ENCODE results near the gene SEZ6.
A peak's percentile ranks its signal among the peaks of the same experiment; 100 is the strongest.

SEZ6 gene

DNA sequence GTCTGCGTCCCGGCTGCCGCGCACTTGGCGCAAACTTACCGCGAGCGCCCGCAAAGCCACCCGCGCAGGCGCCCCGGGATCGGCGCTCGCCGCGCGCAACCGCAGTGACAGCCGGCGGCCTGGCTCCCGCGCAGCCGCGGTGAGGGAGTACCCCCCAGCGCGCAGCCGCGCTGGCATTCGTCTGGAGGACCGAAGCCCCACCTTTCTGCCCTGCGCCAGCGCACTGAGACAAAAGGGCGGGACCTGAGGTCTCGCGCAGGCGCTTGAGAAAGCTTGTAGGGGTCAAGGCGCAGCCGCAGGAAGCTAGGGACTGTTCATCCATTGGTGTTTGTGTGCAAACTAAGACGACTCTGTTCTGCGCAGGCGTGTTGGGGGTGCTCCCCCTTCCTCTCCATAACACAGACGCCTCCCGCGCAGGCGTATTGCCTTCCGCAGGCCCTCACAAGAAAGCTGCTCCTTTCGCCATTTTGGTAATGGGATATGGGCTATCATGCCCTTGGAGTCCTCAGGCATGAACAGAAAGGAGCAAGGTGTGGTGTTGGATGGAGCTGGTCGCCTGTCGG, 54.3 kb downstream of the SEZ6 start, which contains the start of gene PHF12 (continued):
- TF ChIP-seq ZNF394 (tag by site-specific recombination; IDR thresholded peaks at IDR 0.05; ENCODE audit: borderline replicate concordance) (peak; percentile 99), ZBTB26 (tag by site-specific recombination; optimal IDR thresholded peaks at IDR 0.05) (peak; percentile 63), GLIS2 (tag by site-specific recombination; IDR thresholded peaks at IDR 0.05) (0 out of 2 replicates have a peak, but pooled peaks have one; percentile 25), ZNF660 (tag by site-specific recombination; IDR thresholded peaks at IDR 0.05) (0 out of 2 replicates have a peak, but pooled peaks have one; percentile 5), ZBTB8A (tag by site-specific recombination; IDR thresholded peaks at IDR 0.05) (no peak), YY2 (tag by site-specific recombination; IDR thresholded peaks at IDR 0.05) (peak; percentile 71; the same call in 1 of the 2 replicates), ZNF707 (tag by site-specific recombination; IDR thresholded peaks at IDR 0.05) (no peak)

- H3K4me1 ChIP-seq (ENCODE audit: control insufficient read depth, insufficient read depth, low read length) = peaks cover 14% of the 10 kb centered on the region
- CTCF ChIA-PET = interaction anchor here (0.6 to 18.9 kb wide), 13 partner anchors 10 to 617 kb away, joined by 3 to 680 read pairs (median 8); partner anchors contain the start of genes DHRS13 and TLCD1
- POLR2A ChIA-PET = interaction anchor here (0.7 to 3.4 kb wide), 32 partner anchors 12 to 615 kb away, joined by 3 to 76 read pairs (median 5); partner anchors contain the start of genes BLTP2, ERAL1, FAM222B and FLOT2
- H3K27ac ChIP-seq (ENCODE audit: extremely low read depth, low read depth, low read length) = peak overlapping the region; percentile 81
- H3K9me3 ChIP-seq (ENCODE audit: control insufficient read depth, insufficient read depth, low read depth, low read length) = no peaks in the 10 kb centered on the region
- peak overlapping the region; percentile 87 for H3K4me3 ChIP-seq (ENCODE audit: low read depth, low read length)
- peaks cover 8 to 10% of the 10 kb centered on the region in 2 experiments; a peak in 2 of 3 replicates for H3K36me3 ChIP-seq (ENCODE audit: control insufficient read depth in 2 of 2, insufficient read depth in 1 of 2, low read length in 2 of 2)
- TF ChIP-seq KLF9 (tag by site-specific recombination; IDR thresholded peaks at IDR 0.05; ENCODE audit: low read depth) (0 out of 2 replicates have a peak, but pooled peaks have one; percentile 34), SCRT2 (tag by site-specific recombination; IDR thresholded peaks at IDR 0.05) (no peak), OSR2 (tag by site-specific recombination; IDR thresholded peaks at IDR 0.05) (no peak), GLIS2 (tag by site-specific recombination; IDR thresholded peaks at IDR 0.05) (peak; percentile 91), ZBTB44 (tag by site-specific recombination; IDR thresholded peaks at IDR 0.05) (no peak), ZBTB7A (tag by site-specific recombination; IDR thresholded peaks at IDR 0.05; ENCODE audit: low read depth) (no peak), ZNF138 (tag by site-specific recombination; IDR thresholded peaks at IDR 0.05; ENCODE audit: borderline replicate concordance) (no peak), ZNF335 (tag by site-specific recombination; conservative IDR thresholded peaks at IDR 0.05) (peak; percentile 39; the same call in 1 of the 2 replicates), ZNF221 (tag by site-specific recombination; IDR thresholded peaks at IDR 0.05; ENCODE audit: borderline replicate concordance) (no peak), ZNF670 (tag by site-specific recombination; IDR thresholded peaks at IDR 0.05; ENCODE audit: low read depth) (no peak), ZNF169 (tag by site-specific recombination; IDR thresholded peaks at IDR 0.05) (no peak), ZSCAN5A (tag by site-specific recombination; IDR thresholded peaks at IDR 0.05) (0 out of 2 replicates have a peak, but pooled peaks have one; percentile 61), ZBTB17 (tag by site-specific recombination; IDR thresholded peaks at IDR 0.05) (0 out of 2 replicates have a peak, but pooled peaks have one; percentile 5), ZNF155 (tag by site-specific recombination; IDR thresholded peaks at IDR 0.05) (no peak), ZNF558 (tag by site-specific recombination; IDR thresholded peaks at IDR 0.05) (no peak), ZNF114 (tag by site-specific recombination; IDR thresholded peaks at IDR 0.05) (no peak)
- TF ChIP-seq, protein P1, sequence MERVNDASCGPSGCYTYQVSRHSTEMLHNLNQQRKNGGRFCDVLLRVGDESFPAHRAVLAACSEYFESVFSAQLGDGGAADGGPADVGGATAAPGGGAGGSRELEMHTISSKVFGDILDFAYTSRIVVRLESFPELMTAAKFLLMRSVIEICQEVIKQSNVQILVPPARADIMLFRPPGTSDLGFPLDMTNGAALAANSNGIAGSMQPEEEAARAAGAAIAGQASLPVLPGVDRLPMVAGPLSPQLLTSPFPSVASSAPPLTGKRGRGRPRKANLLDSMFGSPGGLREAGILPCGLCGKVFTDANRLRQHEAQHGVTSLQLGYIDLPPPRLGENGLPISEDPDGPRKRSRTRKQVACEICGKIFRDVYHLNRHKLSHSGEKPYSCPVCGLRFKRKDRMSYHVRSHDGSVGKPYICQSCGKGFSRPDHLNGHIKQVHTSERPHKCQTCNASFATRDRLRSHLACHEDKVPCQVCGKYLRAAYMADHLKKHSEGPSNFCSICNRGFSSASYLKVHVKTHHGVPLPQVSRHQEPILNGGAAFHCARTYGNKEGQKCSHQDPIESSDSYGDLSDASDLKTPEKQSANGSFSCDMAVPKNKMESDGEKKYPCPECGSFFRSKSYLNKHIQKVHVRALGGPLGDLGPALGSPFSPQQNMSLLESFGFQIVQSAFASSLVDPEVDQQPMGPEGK (tag by site-specific recombination; IDR thresholded peaks at IDR 0.05) = peak; percentile 71
- TF ChIP-seq, protein P2, sequence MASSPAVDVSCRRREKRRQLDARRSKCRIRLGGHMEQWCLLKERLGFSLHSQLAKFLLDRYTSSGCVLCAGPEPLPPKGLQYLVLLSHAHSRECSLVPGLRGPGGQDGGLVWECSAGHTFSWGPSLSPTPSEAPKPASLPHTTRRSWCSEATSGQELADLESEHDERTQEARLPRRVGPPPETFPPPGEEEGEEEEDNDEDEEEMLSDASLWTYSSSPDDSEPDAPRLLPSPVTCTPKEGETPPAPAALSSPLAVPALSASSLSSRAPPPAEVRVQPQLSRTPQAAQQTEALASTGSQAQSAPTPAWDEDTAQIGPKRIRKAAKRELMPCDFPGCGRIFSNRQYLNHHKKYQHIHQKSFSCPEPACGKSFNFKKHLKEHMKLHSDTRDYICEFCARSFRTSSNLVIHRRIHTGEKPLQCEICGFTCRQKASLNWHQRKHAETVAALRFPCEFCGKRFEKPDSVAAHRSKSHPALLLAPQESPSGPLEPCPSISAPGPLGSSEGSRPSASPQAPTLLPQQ (tag by site-specific recombination; IDR thresholded peaks at IDR 0.05) = peak; percentile 71
- TF ChIP-seq, protein P3, sequence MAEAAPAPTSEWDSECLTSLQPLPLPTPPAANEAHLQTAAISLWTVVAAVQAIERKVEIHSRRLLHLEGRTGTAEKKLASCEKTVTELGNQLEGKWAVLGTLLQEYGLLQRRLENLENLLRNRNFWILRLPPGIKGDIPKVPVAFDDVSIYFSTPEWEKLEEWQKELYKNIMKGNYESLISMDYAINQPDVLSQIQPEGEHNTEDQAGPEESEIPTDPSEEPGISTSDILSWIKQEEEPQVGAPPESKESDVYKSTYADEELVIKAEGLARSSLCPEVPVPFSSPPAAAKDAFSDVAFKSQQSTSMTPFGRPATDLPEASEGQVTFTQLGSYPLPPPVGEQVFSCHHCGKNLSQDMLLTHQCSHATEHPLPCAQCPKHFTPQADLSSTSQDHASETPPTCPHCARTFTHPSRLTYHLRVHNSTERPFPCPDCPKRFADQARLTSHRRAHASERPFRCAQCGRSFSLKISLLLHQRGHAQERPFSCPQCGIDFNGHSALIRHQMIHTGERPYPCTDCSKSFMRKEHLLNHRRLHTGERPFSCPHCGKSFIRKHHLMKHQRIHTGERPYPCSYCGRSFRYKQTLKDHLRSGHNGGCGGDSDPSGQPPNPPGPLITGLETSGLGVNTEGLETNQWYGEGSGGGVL (tag by site-specific recombination; IDR thresholded peaks at IDR 0.05) = peak; percentile 52
Observed at GRCh38 chr17:28950752-28951427, 54.9 kb downstream of the SEZ6 start.
